ENCODE measurements around the gene ZNRF3.

ZNRF3 gene

DNA sequence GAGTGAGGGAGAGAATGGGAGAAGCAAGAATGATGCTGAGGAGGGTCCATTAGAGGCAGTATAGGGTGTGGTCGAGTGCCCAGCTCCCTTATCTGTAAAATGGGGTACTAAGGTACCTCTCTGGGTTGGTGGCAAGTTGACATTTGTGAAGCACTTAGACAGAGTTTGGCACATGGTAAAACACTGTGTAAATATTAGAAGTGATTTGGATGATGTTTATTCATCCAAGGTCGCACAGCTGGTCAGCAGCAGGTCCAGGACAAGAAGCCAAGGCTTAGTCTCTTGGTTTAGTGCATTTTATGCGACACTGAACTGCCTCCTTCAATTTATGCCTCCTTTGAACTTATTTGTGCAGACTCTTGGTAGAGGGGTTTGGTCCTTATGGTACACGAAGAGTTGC is 208.9 kb downstream of the ZNRF3 start:
- TF ChIP-seq, protein P1, sequence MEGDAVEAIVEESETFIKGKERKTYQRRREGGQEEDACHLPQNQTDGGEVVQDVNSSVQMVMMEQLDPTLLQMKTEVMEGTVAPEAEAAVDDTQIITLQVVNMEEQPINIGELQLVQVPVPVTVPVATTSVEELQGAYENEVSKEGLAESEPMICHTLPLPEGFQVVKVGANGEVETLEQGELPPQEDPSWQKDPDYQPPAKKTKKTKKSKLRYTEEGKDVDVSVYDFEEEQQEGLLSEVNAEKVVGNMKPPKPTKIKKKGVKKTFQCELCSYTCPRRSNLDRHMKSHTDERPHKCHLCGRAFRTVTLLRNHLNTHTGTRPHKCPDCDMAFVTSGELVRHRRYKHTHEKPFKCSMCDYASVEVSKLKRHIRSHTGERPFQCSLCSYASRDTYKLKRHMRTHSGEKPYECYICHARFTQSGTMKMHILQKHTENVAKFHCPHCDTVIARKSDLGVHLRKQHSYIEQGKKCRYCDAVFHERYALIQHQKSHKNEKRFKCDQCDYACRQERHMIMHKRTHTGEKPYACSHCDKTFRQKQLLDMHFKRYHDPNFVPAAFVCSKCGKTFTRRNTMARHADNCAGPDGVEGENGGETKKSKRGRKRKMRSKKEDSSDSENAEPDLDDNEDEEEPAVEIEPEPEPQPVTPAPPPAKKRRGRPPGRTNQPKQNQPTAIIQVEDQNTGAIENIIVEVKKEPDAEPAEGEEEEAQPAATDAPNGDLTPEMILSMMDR (IDR thresholded peaks at IDR 0.05; ENCODE audit: control insufficient read depth, extremely low read depth, insufficient read depth), result no peak
- H3K4me3 ChIP-seq (ENCODE audit: low read depth, low read length), result no peak overlapping the region
- peak; percentile 32 for DNase-seq (ENCODE audit: low read depth)

DNA sequence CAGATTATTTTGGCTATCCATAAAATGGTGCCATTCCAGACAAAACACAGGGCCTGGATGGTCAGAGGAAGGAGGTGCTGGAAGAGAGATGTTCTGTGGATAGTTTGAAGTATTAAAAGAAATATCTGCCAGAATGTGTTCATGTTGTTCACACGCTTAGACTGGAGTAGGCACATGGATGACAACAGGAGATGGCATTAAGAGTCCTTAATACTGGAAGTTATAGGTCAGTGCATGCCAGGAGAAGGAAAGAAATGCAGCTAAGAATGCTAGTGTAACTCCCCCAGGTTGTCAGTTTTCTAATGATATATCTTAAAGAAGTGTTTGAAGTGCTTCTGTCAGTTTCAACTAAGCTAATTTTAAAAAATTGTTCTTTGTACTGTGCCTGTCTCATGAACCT is 209.7 kb downstream of the ZNRF3 start:
- H3K4me3 ChIP-seq (ENCODE audit: low read depth, low read length), result no peak overlapping the region
- no peak for DNase-seq (ENCODE audit: low read depth)
- TF ChIP-seq, protein P1 (IDR thresholded peaks at IDR 0.05; ENCODE audit: control insufficient read depth, extremely low read depth, insufficient read depth), result no peak

DNA sequence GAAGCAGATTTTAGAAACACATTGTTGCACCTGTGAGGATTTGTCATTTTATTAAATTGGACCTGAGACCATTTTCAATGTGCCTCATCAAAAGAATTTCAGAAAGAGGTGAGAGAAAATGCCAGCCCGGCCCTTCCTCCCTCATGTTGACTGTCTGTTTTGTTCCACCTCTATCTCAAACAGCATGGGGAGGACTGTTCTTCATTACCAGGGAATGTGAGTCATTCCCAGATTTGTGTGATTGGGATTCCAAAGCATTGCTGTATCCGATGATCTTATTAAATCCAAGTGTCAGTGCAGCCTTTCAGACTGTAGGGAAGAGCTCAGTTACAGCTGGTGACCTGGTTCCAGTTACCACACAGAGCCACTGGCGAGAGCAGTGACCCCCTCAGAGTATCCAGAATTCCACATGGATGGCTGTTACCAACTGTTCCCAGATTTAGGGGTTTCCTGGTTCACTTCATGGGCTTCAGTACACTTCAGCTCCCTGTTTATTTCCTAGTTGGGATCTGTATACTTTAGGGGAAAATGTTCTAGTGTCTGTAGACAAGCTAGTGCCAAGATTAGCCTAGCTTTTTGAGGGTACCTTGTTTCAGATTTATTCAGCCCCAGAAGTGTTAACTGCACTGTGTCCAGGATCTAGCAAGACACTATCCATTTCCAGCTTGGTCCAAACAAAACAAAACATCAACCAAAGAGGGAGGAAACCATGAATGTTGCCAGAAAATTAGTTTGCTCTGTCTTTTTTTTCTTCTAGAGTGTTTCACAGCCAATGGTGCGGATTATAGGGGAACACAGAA is 210.3 kb downstream of the ZNRF3 start:
- H3K4me3 ChIP-seq (ENCODE audit: low read depth, low read length), result no peak overlapping the region
- no peak for DNase-seq (ENCODE audit: low read depth)
- TF ChIP-seq, protein P1 (IDR thresholded peaks at IDR 0.05; ENCODE audit: control insufficient read depth, extremely low read depth, insufficient read depth), result no peak

DNA sequence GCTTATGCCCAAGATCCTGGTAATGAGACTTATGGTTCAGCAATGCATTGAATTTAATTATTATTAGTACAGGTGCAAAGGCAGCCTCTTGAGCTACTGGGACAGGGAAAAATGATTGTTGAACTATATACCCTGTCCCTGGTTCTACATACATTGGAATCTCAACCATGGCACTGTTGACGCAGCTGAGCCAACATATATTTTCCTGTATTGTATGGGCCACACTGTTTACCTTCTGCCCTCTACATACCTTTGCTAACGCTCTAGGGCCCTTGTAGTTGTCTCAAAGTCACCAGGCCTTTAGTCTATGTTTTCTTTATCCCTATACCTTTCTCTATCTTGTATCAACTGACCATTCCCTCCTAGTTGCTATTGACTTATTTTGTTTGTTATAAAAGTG is 212.1 kb downstream of the ZNRF3 start:
- no peak overlapping the region for H3K4me3 ChIP-seq (ENCODE audit: low read depth, low read length)
- TF ChIP-seq, protein P1 (IDR thresholded peaks at IDR 0.05; ENCODE audit: control insufficient read depth, extremely low read depth, insufficient read depth), result no peak

DNA sequence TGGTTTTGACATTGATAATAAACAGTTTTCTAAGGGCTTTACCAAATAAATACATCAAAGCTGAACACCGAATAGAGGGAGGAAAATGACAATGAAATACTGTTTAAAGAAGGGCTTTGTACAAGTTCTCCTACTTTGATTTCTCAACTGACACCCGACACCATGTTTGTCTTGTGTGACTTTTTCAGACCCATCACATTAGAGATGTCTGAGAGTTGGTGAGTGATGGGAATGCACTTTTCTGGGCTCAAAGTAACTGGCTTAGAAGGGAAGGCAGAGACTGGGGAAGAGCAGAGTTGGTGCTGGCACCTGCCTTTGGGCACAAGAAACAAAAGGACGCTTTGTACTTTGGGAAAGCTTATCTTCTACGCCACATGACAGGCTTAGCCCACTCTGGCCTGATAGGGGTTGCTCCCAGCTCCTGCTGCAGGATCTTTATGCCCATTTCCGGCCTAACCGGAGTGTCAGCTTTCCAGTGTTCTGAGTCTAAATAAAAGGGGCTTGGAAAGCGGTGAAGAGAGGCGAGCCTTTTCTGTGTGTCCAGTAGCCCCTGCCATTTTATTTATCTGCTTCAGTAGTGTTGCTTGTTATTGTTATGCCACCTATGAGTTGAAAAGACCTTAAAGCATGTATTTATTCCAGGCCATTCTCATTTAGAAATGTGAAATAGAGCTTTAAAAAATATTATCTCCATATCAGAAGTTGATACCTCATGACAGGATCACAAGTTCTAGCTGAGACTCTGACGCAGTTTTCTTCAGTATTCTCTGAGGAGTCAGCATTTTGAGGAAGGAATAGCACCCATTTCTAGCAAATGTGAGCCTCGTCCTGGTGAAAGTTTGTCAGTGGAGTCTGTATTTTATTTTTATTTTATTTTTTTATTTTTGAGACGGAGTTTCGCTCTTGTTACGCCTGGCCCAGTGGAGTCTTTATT is 213.6 kb downstream of the ZNRF3 start:
- no peak overlapping the region for H3K4me3 ChIP-seq (ENCODE audit: low read depth, low read length)
- no peak for DNase-seq (ENCODE audit: low read depth)
- TF ChIP-seq, protein P1 (IDR thresholded peaks at IDR 0.05; ENCODE audit: control insufficient read depth, extremely low read depth, insufficient read depth), result no peak

More for the DNA sequence above, 212.1 kb downstream of the ZNRF3 start:
- DNase-seq (ENCODE audit: low read depth), result no peak

DNA sequence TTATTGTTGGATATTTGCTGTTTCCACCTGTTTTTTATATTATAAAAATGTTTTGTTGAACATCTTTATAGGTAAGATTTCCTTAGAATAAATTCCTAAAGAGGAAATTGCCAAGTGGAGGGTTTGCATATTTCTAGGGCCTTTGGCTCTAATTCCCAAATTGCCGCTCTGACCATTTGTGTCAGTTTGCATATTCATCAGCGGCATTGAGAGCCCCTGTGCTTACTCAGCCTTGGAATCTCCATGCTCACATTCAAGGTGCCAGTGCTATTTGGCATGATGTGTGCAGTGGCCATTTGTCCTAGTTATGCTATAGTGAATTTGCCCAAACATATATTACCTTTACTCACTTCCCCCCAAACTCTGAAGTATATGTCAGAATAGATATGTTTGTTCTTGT is 214.9 kb downstream of the ZNRF3 start:
- TF ChIP-seq, protein P1 (IDR thresholded peaks at IDR 0.05; ENCODE audit: control insufficient read depth, extremely low read depth, insufficient read depth), result no peak
- DNase-seq (ENCODE audit: low read depth), result no peak
- no peak overlapping the region for H3K4me3 ChIP-seq (ENCODE audit: low read depth, low read length)

Measured in LNCaP clone FGC (cell line).